ENCODE measurements around the gene DESI1. TPM values are rescaled to one million over a fixed set of nuclear protein-coding genes. Genes with fewer than 3 reads are reported as not detected.

DESI1 gene
- total RNA-seq, 1 donor from 2014 or later = 37.4 TPM

- Mint-ChIP-seq H3K4me3 (ENCODE audit: low read depth) (no peak overlapping the region), H3K9me3 (ENCODE audit: low read depth) (no peaks in the 10 kb centered on the region), H3K27me3 (no peaks in the 10 kb centered on the region), H3K27ac (peak overlapping the region; percentile 76), H3K36me3 (ENCODE audit: insufficient read depth) (peaks cover 24% of the 10 kb centered on the region), H3K4me1 (ENCODE audit: low read depth) (peaks cover 2% of the 10 kb centered on the region)
- no peak for DNase-seq (ENCODE audit: low spot score, unreplicated experiment)
- TF ChIP-seq, protein P1, sequence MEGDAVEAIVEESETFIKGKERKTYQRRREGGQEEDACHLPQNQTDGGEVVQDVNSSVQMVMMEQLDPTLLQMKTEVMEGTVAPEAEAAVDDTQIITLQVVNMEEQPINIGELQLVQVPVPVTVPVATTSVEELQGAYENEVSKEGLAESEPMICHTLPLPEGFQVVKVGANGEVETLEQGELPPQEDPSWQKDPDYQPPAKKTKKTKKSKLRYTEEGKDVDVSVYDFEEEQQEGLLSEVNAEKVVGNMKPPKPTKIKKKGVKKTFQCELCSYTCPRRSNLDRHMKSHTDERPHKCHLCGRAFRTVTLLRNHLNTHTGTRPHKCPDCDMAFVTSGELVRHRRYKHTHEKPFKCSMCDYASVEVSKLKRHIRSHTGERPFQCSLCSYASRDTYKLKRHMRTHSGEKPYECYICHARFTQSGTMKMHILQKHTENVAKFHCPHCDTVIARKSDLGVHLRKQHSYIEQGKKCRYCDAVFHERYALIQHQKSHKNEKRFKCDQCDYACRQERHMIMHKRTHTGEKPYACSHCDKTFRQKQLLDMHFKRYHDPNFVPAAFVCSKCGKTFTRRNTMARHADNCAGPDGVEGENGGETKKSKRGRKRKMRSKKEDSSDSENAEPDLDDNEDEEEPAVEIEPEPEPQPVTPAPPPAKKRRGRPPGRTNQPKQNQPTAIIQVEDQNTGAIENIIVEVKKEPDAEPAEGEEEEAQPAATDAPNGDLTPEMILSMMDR (IDR thresholded peaks at IDR 0.05; ENCODE audit: unreplicated experiment) = no peak
These were observed 40.9 kb upstream of the DESI1 start for GRCh38 chr22:41661713-41662112.

DNA sequence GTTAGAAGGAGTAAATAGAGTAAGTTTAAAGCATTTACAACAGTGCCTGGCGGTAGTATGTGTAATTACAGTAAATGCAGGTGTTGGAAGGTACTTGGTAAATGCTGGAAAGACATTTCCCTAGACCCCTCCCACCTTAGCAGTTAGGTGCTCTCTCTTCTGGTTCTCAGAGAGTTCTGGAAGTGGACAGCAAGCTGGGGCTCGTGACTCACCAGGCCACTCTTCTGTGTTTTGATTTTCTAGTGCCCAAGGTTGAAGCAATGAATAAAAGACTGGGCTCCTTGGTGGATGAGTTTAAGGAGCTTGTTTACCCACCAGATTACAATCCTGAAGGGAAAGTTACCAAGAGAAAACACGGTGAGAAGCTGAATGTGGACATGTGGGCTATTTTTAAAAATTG is 40.2 kb upstream of the DESI1 start:
- Mint-ChIP-seq H3K4me3 (ENCODE audit: low read depth) (no peak overlapping the region), H3K27ac (no peak overlapping the region)

GRCh38 chr22:41660416-41660815 is 39.6 kb upstream of the DESI1 start:
- no peaks in the 10 kb centered on the region for H3K27me3 Mint-ChIP-seq
- no peak for DNase-seq (ENCODE audit: low spot score, unreplicated experiment)
- H3K4me1 Mint-ChIP-seq (ENCODE audit: low read depth) = peaks cover 2% of the 10 kb centered on the region
- H3K4me3 Mint-ChIP-seq (ENCODE audit: low read depth) = no peak overlapping the region
- TF ChIP-seq, protein P1 (IDR thresholded peaks at IDR 0.05; ENCODE audit: unreplicated experiment) = no peak
- peaks cover 26% of the 10 kb centered on the region for H3K36me3 Mint-ChIP-seq (ENCODE audit: insufficient read depth)
- H3K27ac Mint-ChIP-seq = no peak overlapping the region
- H3K9me3 Mint-ChIP-seq (ENCODE audit: low read depth) = no peaks in the 10 kb centered on the region

More for the DNA sequence above, 40.2 kb upstream of the DESI1 start:
- TF ChIP-seq, protein P1 (IDR thresholded peaks at IDR 0.05; ENCODE audit: unreplicated experiment) = no peak
- Mint-ChIP-seq H3K27me3 (no peaks in the 10 kb centered on the region), H3K36me3 (ENCODE audit: insufficient read depth) (peaks cover 24% of the 10 kb centered on the region), H3K9me3 (ENCODE audit: low read depth) (no peaks in the 10 kb centered on the region), H3K4me1 (ENCODE audit: low read depth) (peaks cover 2% of the 10 kb centered on the region)
- DNase-seq (ENCODE audit: low spot score, unreplicated experiment) = no peak

- H3K9me3 Mint-ChIP-seq (ENCODE audit: low read depth) = no peaks in the 10 kb centered on the region
- H3K4me3 Mint-ChIP-seq (ENCODE audit: low read depth) = no peak overlapping the region
- peaks cover under 1% of the 10 kb centered on the region for H3K4me1 Mint-ChIP-seq (ENCODE audit: low read depth)
- TF ChIP-seq, protein P1 (IDR thresholded peaks at IDR 0.05; ENCODE audit: unreplicated experiment) = no peak
- no peak overlapping the region for H3K27ac Mint-ChIP-seq
- no peak for DNase-seq (ENCODE audit: low spot score, unreplicated experiment)
- no peaks in the 10 kb centered on the region for H3K27me3 Mint-ChIP-seq
- peaks cover 26% of the 10 kb centered on the region for H3K36me3 Mint-ChIP-seq (ENCODE audit: insufficient read depth)
These were observed 39.1 kb upstream of the DESI1 start for GRCh38 chr22:41659941-41660340.

GRCh38 chr22:41658869-41659268 is 38.0 kb upstream of the DESI1 start:
- Mint-ChIP-seq H3K27ac (no peak overlapping the region), H3K4me1 (ENCODE audit: low read depth) (no peaks in the 10 kb centered on the region), H3K9me3 (ENCODE audit: low read depth) (no peaks in the 10 kb centered on the region), H3K4me3 (ENCODE audit: low read depth) (no peak overlapping the region), H3K36me3 (ENCODE audit: insufficient read depth) (peaks cover 24% of the 10 kb centered on the region), H3K27me3 (no peaks in the 10 kb centered on the region)
- TF ChIP-seq, protein P1 (IDR thresholded peaks at IDR 0.05; ENCODE audit: unreplicated experiment) = no peak
- no peak for DNase-seq (ENCODE audit: low spot score, unreplicated experiment)

Data from progenitor cell of endocrine pancreas (in vitro differentiated cells).